Osteoblast (primary cell): ENCODE results near the gene PSME4. TPM values are rescaled to one million over a fixed set of nuclear protein-coding genes. Genes with fewer than 3 reads are reported as not detected.

Experiments used
- DNase-seq: peaks from one replicate; pipeline ENCODE4 v3.0.0; 2011; ENCODE audit warnings: low spot score, mixed read lengths; ENCODE audit not compliant: insufficient read length; ENCODE audit errors: missing footprints
- H2AFZ ChIP-seq: 2 replicates; pipeline ENCODE4 v1.6.0; 2011; ENCODE audit warnings: mild to moderate bottlenecking, low read length
- H3K27ac ChIP-seq: 2 replicates; pipeline ENCODE4 v1.5.1; 2011; ENCODE audit warnings: mild to moderate bottlenecking, low read depth, low read length, moderate library complexity
- H3K27me3 ChIP-seq: 2 replicates; pipeline ENCODE4 v1.6.0; 2012; ENCODE audit warnings: mild to moderate bottlenecking, control low read depth, inconsistent platforms, low read length, moderate library complexity; ENCODE audit not compliant: insufficient read depth
- H3K36me3 ChIP-seq: 2 replicates; pipeline ENCODE4 v1.5.1; 2011; ENCODE audit warnings: mild to moderate bottlenecking, low read length, control low read depth, moderate library complexity; ENCODE audit not compliant: insufficient read depth
- H3K4me1 ChIP-seq: 2 replicates; pipeline ENCODE4 v1.5.1; 2011; ENCODE audit warnings: mild to moderate bottlenecking, low read length, control low read depth, moderate library complexity; ENCODE audit not compliant: insufficient read depth
- H3K4me2 ChIP-seq: 2 replicates; pipeline ENCODE4 v1.6.0; 2011; ENCODE audit warnings: mild to moderate bottlenecking, low read length; ENCODE audit not compliant: insufficient read depth
- H3K4me3 ChIP-seq: fragments of 200-600 bp; sonication (generic); 3 replicates; pipeline ENCODE4 v1.5.1; 2012; ENCODE audit warnings: mild to moderate bottlenecking, low read length, inconsistent platforms; ENCODE audit not compliant: insufficient read depth
- H3K79me2 ChIP-seq: 2 replicates; pipeline ENCODE4 v1.6.0; 2012; ENCODE audit warnings: mild to moderate bottlenecking, low read length, control low read depth, inconsistent platforms; ENCODE audit not compliant: insufficient read depth
- H3K9me3 ChIP-seq: 2 replicates; pipeline ENCODE4 v1.5.1; 2011; ENCODE audit warnings: low read depth, low read length, control low read depth
- H4K20me1 ChIP-seq: 2 replicates; pipeline ENCODE4 v1.6.0; 2012; ENCODE audit warnings: mild to moderate bottlenecking, low read length, control low read depth; ENCODE audit not compliant: insufficient read depth
- CTCF ChIP-seq: IDR thresholded peaks from 2 replicates; pipeline ENCODE4 v1.5.1; 2011; ENCODE audit warnings: mild to moderate bottlenecking, low read depth, low read length, moderate library complexity; ENCODE audit errors: extremely low read depth
- small RNA-seq: library from RNA; depleted of rRNA; stranded (forward); fragments of <200 nt; gene quantifications from one replicate; pipeline ENCODE3, GENCODE V24; 2012
- total RNA-seq: library from RNA; depleted of rRNA; stranded (reverse); fragments of >200 nt; gene quantifications from 2 replicates; pipeline ENCODE4 v1.2.3, GENCODE V29; 2012

PSME4 gene
- total RNA-seq, 1 donor = 61.9 TPM

DNA sequence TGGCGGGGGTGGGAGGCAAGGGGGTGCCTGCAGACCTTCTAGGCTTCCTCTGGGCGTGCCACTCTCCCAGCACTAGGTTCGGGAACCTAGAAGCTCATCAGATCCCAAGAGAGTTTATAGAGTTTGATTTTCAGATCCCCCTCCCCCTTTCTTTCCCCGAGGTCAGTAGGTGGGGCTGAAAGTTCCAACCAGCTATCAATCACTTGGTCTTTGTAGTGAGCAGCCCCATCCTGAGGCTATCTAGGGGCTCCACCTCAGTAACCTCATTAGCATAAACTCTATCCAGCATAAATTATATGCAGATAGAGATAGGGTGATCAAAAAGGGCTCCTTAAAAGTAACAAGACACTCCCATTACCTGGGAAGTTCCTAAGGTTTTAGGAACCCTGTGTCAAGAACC lies 151.2 kb downstream of the PSME4 start:
- Histone ChIP-seq H3K9me3 (no peaks in the 10 kb centered on the region), H3K27me3 (no peaks in the 10 kb centered on the region), H3K79me2 (no peaks in the 10 kb centered on the region), H3K4me3 (no peak overlapping the region), H4K20me1 (no peaks in the 10 kb centered on the region), H3K4me2 (no peak overlapping the region), H3K27ac (no peak overlapping the region), H2AFZ (no peak overlapping the region), H3K36me3 (peaks cover 54% of the 10 kb centered on the region), H3K4me1 (no peaks in the 10 kb centered on the region)
- no peak for TF ChIP-seq CTCF
- DNase-seq = no peak

- Histone ChIP-seq H3K4me2 (no peak overlapping the region), H3K4me3 (no peak overlapping the region), H3K9me3 (no peaks in the 10 kb centered on the region), H4K20me1 (no peaks in the 10 kb centered on the region), H2AFZ (no peak overlapping the region), H3K4me1 (no peaks in the 10 kb centered on the region), H3K27me3 (no peaks in the 10 kb centered on the region), H3K36me3 (peaks cover 58% of the 10 kb centered on the region), H3K27ac (no peak overlapping the region), H3K79me2 (no peaks in the 10 kb centered on the region)
- DNase-seq = no peak
- TF ChIP-seq CTCF = no peak
Observed at GRCh38 chr2:53818854-53819435, 151.8 kb downstream of the PSME4 start.

Small RNAs within 50 kb of the gene (small RNA-seq; reads per million reads assigned to genes)
- 0.52 reads per million for gene MIR3682

Other genes starting within 250 kb of the PSME4 start
- gene CHAC2, start 203.2 kb downstream of the PSME4 start, total RNA-seq = 2.7 and 3.3 TPM in 2 replicates
- gene ASB3, start 184.0 kb downstream of the PSME4 start, total RNA-seq = 21.4 and 23.9 TPM in 2 replicates
- 95.2 and 114 TPM in 2 replicates for gene ERLEC1, start 183.9 kb downstream of the PSME4 start, total RNA-seq
- gene GPR75, start 111.0 kb downstream of the PSME4 start, total RNA-seq = 1.8 and 2.2 TPM in 2 replicates
- gene ACYP2, start 144.6 kb upstream of the PSME4 start, total RNA-seq = 8.5 and 9.0 TPM in 2 replicates